ENCODE measurements around the gene CPEB2.

Gene CPEB2

DNA sequence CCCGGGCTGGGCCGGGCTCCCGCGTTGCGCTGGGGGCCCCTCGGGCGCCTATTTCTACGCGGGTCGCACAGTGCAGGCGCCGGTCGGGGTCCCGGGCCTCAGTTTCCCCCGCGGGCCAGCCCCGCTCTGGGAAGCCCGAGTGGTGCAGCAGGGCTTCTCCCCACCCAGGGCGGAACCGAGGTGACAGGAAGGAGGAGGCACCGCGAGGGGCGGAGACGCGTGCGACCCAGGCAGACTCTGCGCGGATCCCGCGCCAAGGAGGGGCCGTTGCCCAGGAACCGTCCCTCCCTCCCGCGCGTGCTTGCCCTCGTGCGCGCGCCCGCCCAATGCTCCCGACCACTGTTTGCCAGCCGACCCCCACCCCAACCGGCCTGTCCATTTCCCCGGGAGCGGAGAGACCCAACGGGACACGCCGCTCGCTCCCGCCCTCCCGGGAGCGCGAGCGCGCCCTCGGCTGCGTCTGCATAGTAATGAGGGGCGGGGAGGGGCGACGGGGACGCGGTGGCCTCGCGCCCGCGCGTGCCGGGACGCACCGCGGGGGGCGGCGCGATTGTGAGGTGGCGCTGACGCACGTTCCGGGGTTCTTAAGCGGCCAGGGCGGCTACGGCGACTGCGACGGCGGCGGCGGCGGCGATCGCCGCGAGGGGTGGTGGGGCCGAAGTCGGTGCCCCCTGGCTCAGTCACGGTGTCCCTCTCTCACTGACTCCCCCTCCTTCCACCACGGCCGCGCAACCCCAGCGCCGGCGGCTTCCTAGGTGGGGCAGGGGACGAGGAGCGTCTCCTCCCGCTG is at the start of gene CPEB2:
Gene CPEB2, plus strand, starts transcription at position 613 of the 790 bp plus-strand sequence. CDS start 193 bp downstream, outside the sequence.
- peaks cover 0 to 1% of the 10 kb centered on the region in 2 donors for H3K9me3 ChIP-seq (ENCODE audit: control insufficient read depth in 1 of 2, low read length in 2 of 2)
- H3K27ac ChIP-seq (ENCODE audit: low read length) = peak within 1 kb of the TSS; percentile 98
- no peaks in the 10 kb centered on the region for H3K27me3 ChIP-seq (ENCODE audit: low read depth, low read length)
- peak within 1 kb of the TSS; percentile 88 to 96 for H3K4me3 ChIP-seq (ENCODE audit: low read depth in 1 of 2, low read length in 2 of 2)
- H3K36me3 ChIP-seq (ENCODE audit: control insufficient read depth in 1 of 2, insufficient read depth in 2 of 2, low read length in 2 of 2) = peaks cover 0 to 12% of the 10 kb centered on the region in 2 donors
- peaks cover 0 to 12% of the 10 kb centered on the region in 2 donors for H3K4me1 ChIP-seq (ENCODE audit: control insufficient read depth in 1 of 2, insufficient read depth in 2 of 2, low read length in 2 of 2)

- no peaks in the 10 kb centered on the region for H3K4me1 ChIP-seq (ENCODE audit: control insufficient read depth in 1 of 2, insufficient read depth in 2 of 2, low read length in 2 of 2)
- no peaks in the 10 kb centered on the region for H3K36me3 ChIP-seq (ENCODE audit: control insufficient read depth in 1 of 2, insufficient read depth in 2 of 2, low read length in 2 of 2)
- peaks cover 0 to 4% of the 10 kb centered on the region in 2 donors for H3K9me3 ChIP-seq (ENCODE audit: control insufficient read depth in 1 of 2, low read length in 2 of 2)
- H3K27ac ChIP-seq (ENCODE audit: low read length) = no peak overlapping the region
- H3K27me3 ChIP-seq (ENCODE audit: low read depth, low read length) = no peaks in the 10 kb centered on the region
- no peak overlapping the region for H3K4me3 ChIP-seq (ENCODE audit: low read depth in 1 of 2, low read length in 2 of 2)
These were observed 43.8 kb upstream of the CPEB2 start for GRCh38 chr4:14958436-14958835.

DNA sequence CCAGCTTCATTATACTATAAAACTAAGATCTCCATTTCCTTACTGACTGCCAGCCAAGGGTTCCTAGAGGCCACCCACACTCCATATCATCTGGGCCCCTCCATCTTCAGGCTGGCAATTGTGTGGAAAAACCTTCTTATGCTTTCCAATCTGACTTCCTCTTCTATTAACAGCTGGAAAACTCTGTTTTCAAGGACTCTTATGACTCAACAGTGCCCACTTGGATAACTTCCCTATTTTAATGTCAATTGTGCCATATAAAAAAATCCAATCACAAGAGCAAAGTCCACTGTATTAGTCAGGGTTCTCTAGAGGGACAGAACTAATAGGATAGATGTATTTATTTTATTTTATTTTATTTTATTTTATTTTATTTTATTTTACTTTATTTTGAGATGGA is 41.0 kb upstream of the CPEB2 start:
- no peaks in the 10 kb centered on the region for H3K4me1 ChIP-seq (ENCODE audit: control insufficient read depth in 1 of 2, insufficient read depth in 2 of 2, low read length in 2 of 2)
- H3K9me3 ChIP-seq (ENCODE audit: control insufficient read depth in 1 of 2, low read length in 2 of 2) = peaks cover 0 to 4% of the 10 kb centered on the region in 2 donors
- no peak overlapping the region for H3K4me3 ChIP-seq (ENCODE audit: low read depth in 1 of 2, low read length in 2 of 2)
- no peaks in the 10 kb centered on the region for H3K27me3 ChIP-seq (ENCODE audit: low read depth, low read length)
- no peaks in the 10 kb centered on the region for H3K36me3 ChIP-seq (ENCODE audit: control insufficient read depth in 1 of 2, insufficient read depth in 2 of 2, low read length in 2 of 2)
- H3K27ac ChIP-seq (ENCODE audit: low read length) = no peak overlapping the region

DNA sequence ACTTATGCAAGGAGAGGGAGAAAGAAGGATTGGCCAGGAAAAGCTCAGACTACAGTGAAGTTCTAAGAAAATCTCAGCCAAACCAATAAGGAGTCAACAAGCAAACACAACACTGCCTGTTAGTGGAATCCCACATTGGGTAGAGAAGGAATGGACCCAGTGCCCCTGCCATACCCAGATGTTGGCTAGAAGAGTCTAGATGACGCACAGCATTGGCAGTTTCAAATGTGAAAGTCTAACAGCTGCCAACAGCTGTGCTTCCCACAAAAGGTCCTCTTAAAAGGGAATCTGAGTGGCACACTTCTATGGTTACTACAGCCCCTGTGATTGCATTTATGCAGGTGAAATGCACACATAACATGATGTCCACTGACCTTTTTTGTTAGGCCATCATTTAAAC is 37.2 kb upstream of the CPEB2 start:
- Histone ChIP-seq H3K4me1 (ENCODE audit: control insufficient read depth in 1 of 2, insufficient read depth in 2 of 2, low read length in 2 of 2) (no peaks in the 10 kb centered on the region), H3K9me3 (ENCODE audit: control insufficient read depth in 1 of 2, low read length in 2 of 2) (peaks cover 0 to 4% of the 10 kb centered on the region in 2 donors), H3K4me3 (ENCODE audit: low read depth in 1 of 2, low read length in 2 of 2) (no peak overlapping the region), H3K27me3 (ENCODE audit: low read depth, low read length) (no peaks in the 10 kb centered on the region), H3K36me3 (ENCODE audit: control insufficient read depth in 1 of 2, insufficient read depth in 2 of 2, low read length in 2 of 2) (no peaks in the 10 kb centered on the region), H3K27ac (ENCODE audit: low read length) (no peak overlapping the region)

DNA sequence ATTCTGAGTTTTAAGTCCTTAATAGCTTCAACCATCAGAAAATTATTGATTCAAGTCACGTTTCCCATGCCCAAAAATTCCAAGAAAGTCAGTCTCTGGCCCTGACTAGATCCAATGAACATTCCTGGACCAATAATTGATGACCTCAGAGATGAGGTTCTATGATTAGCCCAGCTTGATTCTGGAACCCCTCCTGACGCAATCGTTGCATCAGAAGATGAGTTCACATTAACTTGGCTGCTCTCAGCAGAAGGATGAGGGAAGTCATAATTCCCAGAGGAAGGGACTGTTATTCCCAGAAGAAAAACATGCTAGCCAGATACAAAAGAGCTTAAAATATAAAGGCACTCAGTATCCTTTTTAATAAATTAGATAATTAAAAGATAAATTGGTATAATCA is 34.3 kb upstream of the CPEB2 start:
- Histone ChIP-seq H3K36me3 (ENCODE audit: control insufficient read depth in 1 of 2, insufficient read depth in 2 of 2, low read length in 2 of 2) (no peaks in the 10 kb centered on the region), H3K4me1 (ENCODE audit: control insufficient read depth in 1 of 2, insufficient read depth in 2 of 2, low read length in 2 of 2) (no peaks in the 10 kb centered on the region), H3K27ac (ENCODE audit: low read length) (no peak overlapping the region), H3K4me3 (ENCODE audit: low read depth in 1 of 2, low read length in 2 of 2) (no peak overlapping the region), H3K27me3 (ENCODE audit: low read depth, low read length) (no peaks in the 10 kb centered on the region), H3K9me3 (ENCODE audit: control insufficient read depth in 1 of 2, low read length in 2 of 2) (peaks cover 0 to 4% of the 10 kb centered on the region in 2 donors)

DNA sequence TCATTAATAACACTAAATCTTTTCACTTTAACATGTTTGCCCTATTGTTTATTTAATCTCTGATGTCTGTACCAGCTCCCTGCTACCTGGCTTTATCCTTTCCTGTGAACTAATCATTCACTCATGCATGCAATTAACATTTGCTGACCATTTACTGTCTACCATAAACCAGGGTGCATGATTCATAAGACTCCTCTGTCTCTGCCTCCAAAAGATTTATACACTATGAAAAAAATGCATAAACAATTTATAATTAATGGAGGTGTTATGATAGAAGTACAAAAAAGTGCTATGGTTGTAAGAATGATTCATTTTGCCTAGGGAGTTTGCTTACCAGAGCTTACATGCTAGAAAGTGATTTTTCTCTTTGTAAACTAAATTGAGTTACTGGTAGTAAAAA is 24.5 kb upstream of the CPEB2 start:
- Histone ChIP-seq H3K4me3 (ENCODE audit: low read depth in 1 of 2, low read length in 2 of 2) (no peak overlapping the region), H3K9me3 (ENCODE audit: control insufficient read depth in 1 of 2, low read length in 2 of 2) (peaks cover 0 to 3% of the 10 kb centered on the region in 2 donors), H3K36me3 (ENCODE audit: control insufficient read depth in 1 of 2, insufficient read depth in 2 of 2, low read length in 2 of 2) (no peaks in the 10 kb centered on the region), H3K27ac (ENCODE audit: low read length) (no peak overlapping the region), H3K27me3 (ENCODE audit: low read depth, low read length) (no peaks in the 10 kb centered on the region), H3K4me1 (ENCODE audit: control insufficient read depth in 1 of 2, insufficient read depth in 2 of 2, low read length in 2 of 2) (peaks cover 0 to 4% of the 10 kb centered on the region in 2 donors)

DNA sequence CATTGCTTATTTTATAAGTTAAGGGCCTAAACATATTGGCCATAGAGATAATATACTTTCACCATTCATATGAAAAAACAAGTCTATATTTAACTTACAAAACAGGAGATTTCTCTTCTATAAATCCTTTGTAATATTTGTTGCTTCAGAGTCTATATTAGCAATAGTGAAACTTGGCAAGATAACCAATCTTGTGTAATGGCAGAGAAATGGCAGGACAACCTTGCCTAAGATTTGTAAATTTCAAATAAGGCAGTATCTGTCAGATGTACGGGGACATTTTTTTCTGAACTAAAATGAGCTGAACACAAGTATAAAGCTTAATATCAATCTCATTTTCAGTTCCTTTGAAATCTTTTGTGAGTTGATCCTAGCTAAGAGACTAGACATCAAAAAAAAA is 17.8 kb upstream of the CPEB2 start:
- Histone ChIP-seq H3K4me1 (ENCODE audit: control insufficient read depth in 1 of 2, insufficient read depth in 2 of 2, low read length in 2 of 2) (no peaks in the 10 kb centered on the region), H3K27ac (ENCODE audit: low read length) (no peak overlapping the region), H3K36me3 (ENCODE audit: control insufficient read depth in 1 of 2, insufficient read depth in 2 of 2, low read length in 2 of 2) (no peaks in the 10 kb centered on the region), H3K9me3 (ENCODE audit: control insufficient read depth in 1 of 2, low read length in 2 of 2) (no peaks in the 10 kb centered on the region), H3K4me3 (ENCODE audit: low read depth in 1 of 2, low read length in 2 of 2) (no peak overlapping the region), H3K27me3 (ENCODE audit: low read depth, low read length) (no peaks in the 10 kb centered on the region)

DNA sequence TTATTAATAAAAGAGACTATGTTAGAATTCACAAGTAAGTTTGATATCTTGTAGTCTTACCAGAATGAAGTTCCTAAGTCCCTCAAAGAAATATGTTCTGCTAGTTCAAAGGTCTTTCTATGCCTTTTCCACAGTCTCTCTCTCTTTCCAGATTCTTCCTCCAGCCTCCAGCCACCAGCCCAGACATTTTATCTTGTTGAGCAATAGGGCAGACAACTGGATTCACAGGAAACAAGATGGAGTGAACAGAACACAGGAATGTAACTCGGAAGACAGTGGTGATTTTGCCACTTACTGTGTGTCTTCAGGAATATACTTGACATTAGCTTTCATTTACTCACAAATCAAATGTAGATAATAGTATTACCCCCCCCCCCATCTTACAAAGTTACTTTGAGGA is 17.1 kb upstream of the CPEB2 start:
- no peaks in the 10 kb centered on the region for H3K36me3 ChIP-seq (ENCODE audit: control insufficient read depth in 1 of 2, insufficient read depth in 2 of 2, low read length in 2 of 2)
- no peaks in the 10 kb centered on the region for H3K9me3 ChIP-seq (ENCODE audit: control insufficient read depth in 1 of 2, low read length in 2 of 2)
- H3K4me1 ChIP-seq (ENCODE audit: control insufficient read depth in 1 of 2, insufficient read depth in 2 of 2, low read length in 2 of 2) = no peaks in the 10 kb centered on the region
- H3K4me3 ChIP-seq (ENCODE audit: low read depth in 1 of 2, low read length in 2 of 2) = no peak overlapping the region
- no peak overlapping the region for H3K27ac ChIP-seq (ENCODE audit: low read length)
- H3K27me3 ChIP-seq (ENCODE audit: low read depth, low read length) = no peaks in the 10 kb centered on the region

DNA sequence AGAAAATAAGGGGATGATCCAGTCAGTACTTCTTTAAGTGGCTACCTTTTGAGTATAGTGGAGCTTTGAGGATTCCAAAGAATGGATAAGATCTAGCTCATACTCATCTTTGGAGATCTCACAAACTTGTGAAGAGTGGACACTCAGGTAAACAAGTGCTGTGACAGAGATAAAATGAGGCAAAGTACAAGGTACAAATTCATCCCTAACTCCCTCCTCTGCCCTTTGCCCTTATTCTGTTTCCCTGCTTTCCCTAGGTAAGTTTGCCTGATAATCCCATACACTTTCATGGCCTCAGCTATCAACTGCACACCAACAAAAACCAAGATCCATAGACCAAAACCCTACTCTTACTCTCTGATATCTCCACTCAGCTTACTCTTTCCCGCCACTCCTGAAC is 16.4 kb upstream of the CPEB2 start:
- Histone ChIP-seq H3K36me3 (ENCODE audit: control insufficient read depth in 1 of 2, insufficient read depth in 2 of 2, low read length in 2 of 2) (no peaks in the 10 kb centered on the region), H3K27me3 (ENCODE audit: low read depth, low read length) (no peaks in the 10 kb centered on the region), H3K27ac (ENCODE audit: low read length) (no peak overlapping the region), H3K4me1 (ENCODE audit: control insufficient read depth in 1 of 2, insufficient read depth in 2 of 2, low read length in 2 of 2) (no peaks in the 10 kb centered on the region), H3K9me3 (ENCODE audit: control insufficient read depth in 1 of 2, low read length in 2 of 2) (no peaks in the 10 kb centered on the region), H3K4me3 (ENCODE audit: low read depth in 1 of 2, low read length in 2 of 2) (no peak overlapping the region)

DNA sequence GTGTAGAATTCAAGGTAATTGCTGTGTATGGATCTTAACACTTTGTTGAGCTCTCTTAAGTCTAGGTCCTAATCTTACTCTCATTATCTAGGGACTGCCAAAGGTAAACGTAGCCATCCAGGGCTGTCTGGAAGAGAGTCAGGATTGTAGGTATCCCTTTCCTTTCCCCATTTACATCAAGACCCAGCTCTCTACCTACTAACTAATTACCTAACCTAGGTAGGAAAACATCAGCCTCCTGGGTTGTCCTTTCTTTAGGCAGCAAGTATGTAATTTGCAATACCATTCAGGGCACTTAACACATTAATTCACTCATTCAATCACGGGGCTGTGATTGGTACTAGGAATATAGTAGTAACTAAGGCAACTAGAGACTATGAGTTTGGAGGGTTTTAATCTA is 15.2 kb upstream of the CPEB2 start:
- H3K27ac ChIP-seq (ENCODE audit: low read length) = no peak overlapping the region
- no peaks in the 10 kb centered on the region for H3K36me3 ChIP-seq (ENCODE audit: control insufficient read depth in 1 of 2, insufficient read depth in 2 of 2, low read length in 2 of 2)
- no peaks in the 10 kb centered on the region for H3K9me3 ChIP-seq (ENCODE audit: control insufficient read depth in 1 of 2, low read length in 2 of 2)
- no peaks in the 10 kb centered on the region for H3K4me1 ChIP-seq (ENCODE audit: control insufficient read depth in 1 of 2, insufficient read depth in 2 of 2, low read length in 2 of 2)
- H3K27me3 ChIP-seq (ENCODE audit: low read depth, low read length) = no peaks in the 10 kb centered on the region
- H3K4me3 ChIP-seq (ENCODE audit: low read depth in 1 of 2, low read length in 2 of 2) = no peak overlapping the region

DNA sequence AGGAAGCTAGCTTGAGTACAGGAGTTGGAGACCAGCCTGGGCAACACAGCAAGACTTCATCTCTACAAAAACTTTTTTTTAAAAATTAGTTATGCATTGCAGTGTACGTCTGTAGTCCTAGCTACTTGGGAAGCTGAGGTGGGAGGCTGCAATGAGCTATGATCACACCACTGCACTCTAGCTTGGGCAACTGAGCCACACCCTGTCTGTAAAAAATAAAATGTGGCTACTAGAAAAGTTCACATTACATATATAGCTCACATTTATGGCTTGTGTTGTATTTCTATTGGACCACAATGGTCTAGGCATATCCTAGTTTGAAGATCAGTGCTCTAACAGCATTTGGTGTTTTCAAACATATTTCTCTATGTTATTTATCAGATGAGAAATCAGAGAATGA is 11.8 kb upstream of the CPEB2 start:
- H3K27me3 ChIP-seq (ENCODE audit: low read depth, low read length) = no peaks in the 10 kb centered on the region
- no peak overlapping the region for H3K4me3 ChIP-seq (ENCODE audit: low read depth in 1 of 2, low read length in 2 of 2)
- H3K9me3 ChIP-seq (ENCODE audit: control insufficient read depth in 1 of 2, low read length in 2 of 2) = no peaks in the 10 kb centered on the region
- H3K4me1 ChIP-seq (ENCODE audit: control insufficient read depth in 1 of 2, insufficient read depth in 2 of 2, low read length in 2 of 2) = no peaks in the 10 kb centered on the region
- H3K27ac ChIP-seq (ENCODE audit: low read length) = no peak overlapping the region
- no peaks in the 10 kb centered on the region for H3K36me3 ChIP-seq (ENCODE audit: control insufficient read depth in 1 of 2, insufficient read depth in 2 of 2, low read length in 2 of 2)

DNA sequence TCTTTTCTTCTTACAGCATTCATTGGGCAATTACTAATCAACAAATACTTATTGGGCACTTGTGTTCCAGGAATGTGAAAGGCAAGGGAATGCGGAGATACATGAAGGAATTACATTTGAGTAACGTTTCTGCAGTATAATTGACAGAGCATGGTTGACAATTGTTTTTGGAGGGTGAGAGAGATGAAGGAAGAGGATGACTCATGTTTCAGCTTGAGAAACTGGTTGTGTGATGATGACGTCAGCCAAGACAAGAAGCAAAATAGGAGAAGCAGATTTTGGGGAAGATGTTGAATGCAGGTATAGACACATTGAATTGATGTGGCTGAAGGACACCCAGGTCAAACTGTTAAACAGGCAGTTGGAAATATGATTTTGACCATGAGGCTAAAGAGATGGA is 8.0 kb upstream of the CPEB2 start:
- Histone ChIP-seq H3K36me3 (ENCODE audit: control insufficient read depth in 1 of 2, insufficient read depth in 2 of 2, low read length in 2 of 2) (no peaks in the 10 kb centered on the region), H3K27ac (ENCODE audit: low read length) (no peak overlapping the region), H3K27me3 (ENCODE audit: low read depth, low read length) (no peaks in the 10 kb centered on the region), H3K4me1 (ENCODE audit: control insufficient read depth in 1 of 2, insufficient read depth in 2 of 2, low read length in 2 of 2) (no peaks in the 10 kb centered on the region), H3K4me3 (ENCODE audit: low read depth in 1 of 2, low read length in 2 of 2) (no peak overlapping the region), H3K9me3 (ENCODE audit: control insufficient read depth in 1 of 2, low read length in 2 of 2) (peaks cover 0 to 3% of the 10 kb centered on the region in 2 donors)
